ENCODE results near the gene ECI2.

Gene ECI2

GRCh38 chr6:4107873-4108272, 27.5 kb downstream of the ECI2 start:
- H3K4me3 ChIP-seq (ENCODE audit: low read length), result no peak overlapping the region
- TF ChIP-seq CTCF (IDR thresholded peaks at IDR 0.05; ENCODE audit: insufficient read depth, low read depth, low read length, missing control alignments), result no peak
- DNase-seq (ENCODE audit: low read depth), result no peak

GRCh38 chr6:4105980-4106536, 29.3 kb downstream of the ECI2 start:
- TF ChIP-seq CTCF (IDR thresholded peaks at IDR 0.05; ENCODE audit: insufficient read depth, low read depth, low read length, missing control alignments), result no peak
- no peak overlapping the region for H3K4me3 ChIP-seq (ENCODE audit: low read length)
- no peak for DNase-seq (ENCODE audit: low read depth)

DNA sequence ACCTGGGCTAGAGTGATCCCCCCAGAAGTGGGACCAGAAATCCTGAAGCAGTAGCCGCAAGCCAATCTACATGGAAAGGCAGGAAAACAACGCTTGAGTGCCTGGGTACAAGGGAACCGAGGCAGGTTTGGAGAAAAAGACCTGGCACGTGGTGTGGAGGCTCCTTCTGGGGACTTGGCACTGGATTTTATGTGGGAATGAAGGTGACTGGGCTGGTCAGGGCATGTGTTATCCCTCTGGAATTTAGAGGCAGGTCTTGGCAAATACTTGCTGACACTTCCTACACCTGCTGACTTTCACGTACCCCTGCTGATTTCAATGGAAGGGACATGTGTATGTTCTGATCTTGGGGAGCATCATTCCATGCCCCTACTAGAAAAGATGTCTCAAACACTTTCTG, 31.4 kb downstream of the ECI2 start:
- peak; percentile 85 for DNase-seq (ENCODE audit: low read depth)
- TF ChIP-seq CTCF (IDR thresholded peaks at IDR 0.05; ENCODE audit: insufficient read depth, low read depth, low read length, missing control alignments), result no peak
- H3K4me3 ChIP-seq (ENCODE audit: low read length), result no peak overlapping the region

- no peak overlapping the region for H3K4me3 ChIP-seq (ENCODE audit: low read length)
- TF ChIP-seq CTCF (IDR thresholded peaks at IDR 0.05; ENCODE audit: insufficient read depth, low read depth, low read length, missing control alignments), result no peak
- no peak for DNase-seq (ENCODE audit: low read depth)
Observed at GRCh38 chr6:4102687-4103244, 32.6 kb downstream of the ECI2 start.

- H3K4me3 ChIP-seq (ENCODE audit: low read length), result no peak overlapping the region
- TF ChIP-seq CTCF (IDR thresholded peaks at IDR 0.05; ENCODE audit: insufficient read depth, low read depth, low read length, missing control alignments), result no peak
- DNase-seq (ENCODE audit: low read depth), result no peak
Observed at GRCh38 chr6:4101298-4101697, 34.1 kb downstream of the ECI2 start.

DNA sequence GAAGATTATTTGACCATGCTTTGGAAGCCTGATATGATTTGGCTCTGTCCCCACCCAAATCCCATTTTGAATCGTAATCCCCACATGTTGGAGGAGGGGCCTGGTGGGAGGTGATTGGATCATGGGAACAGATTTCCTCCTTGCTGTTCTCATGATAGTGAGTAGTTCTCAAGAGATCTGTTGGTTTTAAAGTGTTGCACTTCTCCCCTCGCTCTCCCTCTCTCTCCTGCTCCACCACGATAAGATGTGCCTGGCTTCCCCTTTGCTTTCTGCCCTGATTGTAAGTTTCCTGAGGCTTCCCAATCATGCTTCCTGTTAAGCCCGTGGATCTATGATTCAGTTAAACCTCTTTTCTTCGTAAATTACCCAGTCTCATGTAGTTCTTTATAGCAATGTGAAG, 34.7 kb downstream of the ECI2 start:
- no peak for TF ChIP-seq CTCF (IDR thresholded peaks at IDR 0.05; ENCODE audit: insufficient read depth, low read depth, low read length, missing control alignments)
- no peak for DNase-seq (ENCODE audit: low read depth)
- no peak overlapping the region for H3K4me3 ChIP-seq (ENCODE audit: low read length)

GRCh38 chr6:4093288-4093687, 42.1 kb downstream of the ECI2 start:
- DNase-seq (ENCODE audit: low read depth), result no peak
- H3K4me3 ChIP-seq (ENCODE audit: low read length), result no peak overlapping the region
- no peak for TF ChIP-seq CTCF (IDR thresholded peaks at IDR 0.05; ENCODE audit: insufficient read depth, low read depth, low read length, missing control alignments)

Measured in epithelial cell of esophagus (primary cell).